ENCODE measurements around the gene SHH.

DNA sequence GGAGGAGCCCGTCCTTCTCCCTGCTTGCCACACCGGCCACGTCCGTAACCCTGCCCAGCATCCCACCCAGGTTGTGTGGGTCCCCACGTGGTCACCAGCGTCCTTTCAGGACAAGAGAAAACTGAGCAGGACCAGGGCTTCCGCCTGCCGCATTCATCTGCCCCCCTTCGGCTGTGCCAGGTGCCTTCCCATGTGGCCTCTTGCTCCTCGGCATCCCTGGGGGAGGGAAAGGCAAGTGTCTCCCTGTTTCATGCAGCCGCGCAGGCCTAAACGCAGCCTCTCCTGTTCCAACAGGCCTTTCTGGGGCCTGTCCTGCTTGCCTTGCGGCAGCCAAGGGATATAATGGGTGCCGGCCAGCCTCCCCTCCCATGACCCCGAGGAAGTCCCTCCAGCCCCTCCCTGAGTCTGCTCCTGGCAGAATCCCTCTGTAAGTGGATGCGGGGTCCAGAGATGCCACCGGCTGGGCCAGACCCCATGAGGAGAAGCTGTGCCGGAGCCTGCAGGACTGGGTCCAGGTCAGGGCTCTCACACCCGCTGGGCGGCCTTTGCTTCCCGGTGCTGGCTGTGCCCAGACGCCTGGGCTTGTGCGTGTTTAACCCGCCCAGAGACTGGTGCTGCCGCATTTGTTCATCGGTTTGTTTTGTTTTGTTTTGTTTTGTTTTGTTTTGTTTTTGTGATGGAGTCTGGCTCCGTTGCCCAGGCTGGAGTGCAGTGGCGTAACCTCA is 23.1 kb downstream of the SHH start:
- TF ChIP-seq, protein P1, sequence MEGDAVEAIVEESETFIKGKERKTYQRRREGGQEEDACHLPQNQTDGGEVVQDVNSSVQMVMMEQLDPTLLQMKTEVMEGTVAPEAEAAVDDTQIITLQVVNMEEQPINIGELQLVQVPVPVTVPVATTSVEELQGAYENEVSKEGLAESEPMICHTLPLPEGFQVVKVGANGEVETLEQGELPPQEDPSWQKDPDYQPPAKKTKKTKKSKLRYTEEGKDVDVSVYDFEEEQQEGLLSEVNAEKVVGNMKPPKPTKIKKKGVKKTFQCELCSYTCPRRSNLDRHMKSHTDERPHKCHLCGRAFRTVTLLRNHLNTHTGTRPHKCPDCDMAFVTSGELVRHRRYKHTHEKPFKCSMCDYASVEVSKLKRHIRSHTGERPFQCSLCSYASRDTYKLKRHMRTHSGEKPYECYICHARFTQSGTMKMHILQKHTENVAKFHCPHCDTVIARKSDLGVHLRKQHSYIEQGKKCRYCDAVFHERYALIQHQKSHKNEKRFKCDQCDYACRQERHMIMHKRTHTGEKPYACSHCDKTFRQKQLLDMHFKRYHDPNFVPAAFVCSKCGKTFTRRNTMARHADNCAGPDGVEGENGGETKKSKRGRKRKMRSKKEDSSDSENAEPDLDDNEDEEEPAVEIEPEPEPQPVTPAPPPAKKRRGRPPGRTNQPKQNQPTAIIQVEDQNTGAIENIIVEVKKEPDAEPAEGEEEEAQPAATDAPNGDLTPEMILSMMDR (IDR thresholded peaks at IDR 0.05): no peak
- TF ChIP-seq POLR2A (IDR thresholded peaks at IDR 0.05): no peak
